ENCODE results near the gene ANXA2R. TPM values are rescaled to one million over a fixed set of nuclear protein-coding genes. Genes with fewer than 3 reads are reported as not detected.
A peak's percentile ranks its signal among the peaks of the same experiment; 100 is the strongest.

The ANXA2R gene
- total RNA-seq, 1 experiment from 2014 or later, result 6.2 TPM

GRCh38 chr5:43007246-43007910, 32.7 kb downstream of the ANXA2R start:
- ChIA-PET POLR2A (interaction anchor here (0.6 to 2.3 kb wide), 3 partner anchors 9 to 31 kb away, joined by 4 to 10 read pairs (median 4); no protein-coding TSS in a partner anchor), CTCF (interaction anchor here (0.6 to 1.2 kb wide), 2 partner anchors 99 to 1484 kb away, joined by 8 to 10 read pairs; no protein-coding TSS in a partner anchor)
- Histone ChIP-seq H3K27ac (ENCODE audit: low read length) (peak overlapping the region; percentile 98), H3K36me3 (ENCODE audit: control insufficient read depth, insufficient read depth, low read length) (no peaks in the 10 kb centered on the region), H3K4me3 (ENCODE audit: low read depth in 2 of 2, low read length in 2 of 2) (peak overlapping the region; percentile 54 to 74), H3K4me1 (ENCODE audit: control insufficient read depth, insufficient read depth, low read length) (peaks cover 25% of the 10 kb centered on the region), H3K9me3 (ENCODE audit: control insufficient read depth, insufficient read depth, low read depth, low read length) (no peaks in the 10 kb centered on the region), H3K27me3 (ENCODE audit: control insufficient read depth, insufficient read depth, low read length) (no peaks in the 10 kb centered on the region)
- in situ Hi-C loops (cut with HindIII; ENCODE audit: low pct_unique_long_range_greater_than_20kb, low sequenced_read_pairs) (loop anchor here (25.0 kb wide), 1 partner anchor 95 kb away; no protein-coding TSS in a partner anchor), intact Hi-C loops (cut with micrococcal nuclease; ENCODE audit: unreplicated experiment) (no loop called here)
- TF ChIP-seq SIN3A (IDR thresholded peaks at IDR 0.05; ENCODE audit: borderline replicate concordance, insufficient read depth, low read depth, low read length) (no peak), TCF7L2 (IDR thresholded peaks at IDR 0.05; ENCODE audit: low read depth, low read length) (peak; percentile 54; the same call in 1 of the 2 replicates), POLR2AphosphoS5 (IDR thresholded peaks at IDR 0.05; ENCODE audit: low read depth, low read length) (0 out of 2 replicates have a peak, but pooled peaks have one; percentile 73)
- ATAC-seq, result peak; percentile 68
- DNase-seq (ENCODE audit: low read depth, low spot score), result peak; percentile 95
- no TSS peak for BruUV-seq (replicated peaks)

GRCh38 chr5:43006424-43007202, 33.5 kb downstream of the ANXA2R start:
- H3K27me3 ChIP-seq (ENCODE audit: control insufficient read depth, insufficient read depth, low read length), result no peaks in the 10 kb centered on the region
- TF ChIP-seq TCF7L2 (IDR thresholded peaks at IDR 0.05; ENCODE audit: low read depth, low read length) (no peak), POLR2AphosphoS5 (IDR thresholded peaks at IDR 0.05; ENCODE audit: low read depth, low read length) (no peak), REST (IDR thresholded peaks at IDR 0.05; ENCODE audit: insufficient read depth in 1 of 2, low read depth in 2 of 2, low read length in 1 of 2) (no peak), CTCF (IDR thresholded peaks at IDR 0.05) (no peak), SIN3A (IDR thresholded peaks at IDR 0.05; ENCODE audit: borderline replicate concordance, insufficient read depth, low read depth, low read length) (no peak)
- no peak for DNase-seq (ENCODE audit: low read depth, low spot score)
- intact Hi-C loops (cut with micrococcal nuclease; ENCODE audit: unreplicated experiment) (no loop called here), in situ Hi-C loops (cut with HindIII; ENCODE audit: low pct_unique_long_range_greater_than_20kb, low sequenced_read_pairs) (loop anchor here (25.0 kb wide), 1 partner anchor 94 kb away; no protein-coding TSS in a partner anchor)
- peaks cover 25% of the 10 kb centered on the region for H3K4me1 ChIP-seq (ENCODE audit: control insufficient read depth, insufficient read depth, low read length)
- H3K36me3 ChIP-seq (ENCODE audit: control insufficient read depth, insufficient read depth, low read length), result no peaks in the 10 kb centered on the region
- ATAC-seq, result no peak
- H3K4me3 ChIP-seq (ENCODE audit: low read depth in 2 of 2, low read length in 2 of 2), result peak overlapping the region; percentile 54 to 74
- ChIA-PET CTCF (interaction anchor here (1.0 to 1.2 kb wide), 2 partner anchors 98 kb away, joined by 3 to 8 read pairs; no protein-coding TSS in a partner anchor), POLR2A (interaction anchor here (1.0 to 2.3 kb wide), 2 partner anchors 10 to 13 kb away, joined by 4 to 10 read pairs; no protein-coding TSS in a partner anchor)
- no TSS peak for BruUV-seq (replicated peaks)
- H3K9me3 ChIP-seq (ENCODE audit: control insufficient read depth, insufficient read depth, low read depth, low read length), result no peaks in the 10 kb centered on the region
- peak overlapping the region; percentile 98 for H3K27ac ChIP-seq (ENCODE audit: low read length)

All from Panc1 (cell line).